Measurements from ENCODE around the gene P4HB.

Gene P4HB

DNA sequence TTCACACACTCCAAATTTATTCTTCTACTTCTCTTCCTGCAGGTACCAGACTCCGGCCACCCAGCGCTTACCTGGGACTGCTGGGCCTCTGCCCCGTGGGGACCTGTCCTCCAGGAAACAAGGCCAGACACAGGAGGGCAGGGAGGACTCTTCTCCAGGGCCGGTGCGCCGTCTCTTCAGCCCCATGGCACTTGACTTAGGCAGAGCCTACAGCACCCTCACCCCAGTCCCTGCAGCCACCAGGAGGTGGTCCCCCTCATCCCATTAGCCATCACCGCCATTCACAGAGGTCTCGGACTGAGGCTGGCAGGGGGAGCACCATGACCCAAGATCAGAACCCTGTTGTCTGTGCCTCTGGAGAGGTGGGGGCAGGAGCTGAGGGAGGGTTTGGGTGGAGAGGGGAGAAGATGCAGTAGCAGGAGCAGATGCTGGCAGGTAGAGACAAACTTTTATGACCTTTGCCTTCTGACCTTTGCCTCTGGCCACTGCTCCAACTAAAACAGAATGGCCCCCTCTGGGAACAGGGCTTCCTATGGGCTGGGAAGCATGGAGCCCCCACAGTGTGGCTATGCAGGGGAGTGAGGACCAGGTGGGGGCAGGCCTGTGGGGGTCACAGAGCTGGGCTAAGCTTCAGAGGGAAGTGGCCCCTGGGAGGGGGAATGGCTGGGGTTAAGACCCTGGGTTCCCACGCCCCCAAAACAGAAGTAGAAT is 58.1 kb downstream of the P4HB start:
- no peak for DNase-seq (ENCODE audit: extremely low spot score)
- POLR2A ChIA-PET, result interaction anchor here (0.6 kb wide), 1 partner anchor 70 kb away, joined by 3 read pairs; no protein-coding TSS in a partner anchor
- no peak for TF ChIP-seq LEF1 (IDR thresholded peaks at IDR 0.05; ENCODE audit: borderline replicate concordance)
- TF ChIP-seq NFRKB (IDR thresholded peaks at IDR 0.05), result no peak
- TF ChIP-seq SUZ12 (IDR thresholded peaks at IDR 0.05), result no peak
- no peak for TF ChIP-seq L3MBTL2 (conservative IDR thresholded peaks at IDR 0.05)
- TF ChIP-seq BHLHE40 (IDR thresholded peaks at IDR 0.05; ENCODE audit: borderline replicate concordance), result no peak
- TF ChIP-seq, protein P1, sequence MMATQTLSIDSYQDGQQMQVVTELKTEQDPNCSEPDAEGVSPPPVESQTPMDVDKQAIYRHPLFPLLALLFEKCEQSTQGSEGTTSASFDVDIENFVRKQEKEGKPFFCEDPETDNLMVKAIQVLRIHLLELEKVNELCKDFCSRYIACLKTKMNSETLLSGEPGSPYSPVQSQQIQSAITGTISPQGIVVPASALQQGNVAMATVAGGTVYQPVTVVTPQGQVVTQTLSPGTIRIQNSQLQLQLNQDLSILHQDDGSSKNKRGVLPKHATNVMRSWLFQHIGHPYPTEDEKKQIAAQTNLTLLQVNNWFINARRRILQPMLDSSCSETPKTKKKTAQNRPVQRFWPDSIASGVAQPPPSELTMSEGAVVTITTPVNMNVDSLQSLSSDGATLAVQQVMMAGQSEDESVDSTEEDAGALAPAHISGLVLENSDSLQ (IDR thresholded peaks at IDR 0.05), result no peak
- TF ChIP-seq ARNT (IDR thresholded peaks at IDR 0.05), result no peak
- CTCF ChIA-PET, result no interaction called here

DNA sequence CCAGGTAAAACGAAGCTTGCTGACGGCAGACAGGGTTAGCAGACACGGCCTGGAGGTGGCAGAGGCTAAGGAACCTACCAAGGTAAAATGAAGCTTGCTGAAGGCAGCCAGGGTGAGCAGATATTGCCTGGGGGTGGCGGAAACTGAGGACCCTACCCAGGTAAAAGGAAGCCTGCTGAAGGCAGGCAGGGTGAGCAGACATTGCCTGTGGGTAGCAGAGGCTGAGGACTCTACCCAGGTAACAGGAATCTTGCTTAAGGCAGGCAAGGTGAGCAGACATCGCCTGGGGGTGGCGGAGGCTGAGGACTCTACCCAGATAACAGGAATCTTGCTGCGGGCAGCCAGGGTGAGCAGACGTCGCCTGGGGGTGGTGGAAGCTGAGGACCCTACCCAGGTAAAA is 59.0 kb downstream of the P4HB start:
- no peak for DNase-seq (ENCODE audit: extremely low spot score)
- TF ChIP-seq LEF1 (IDR thresholded peaks at IDR 0.05; ENCODE audit: borderline replicate concordance), result no peak
- TF ChIP-seq, protein P1 (IDR thresholded peaks at IDR 0.05), result no peak
- no peak for TF ChIP-seq SUZ12 (IDR thresholded peaks at IDR 0.05)
- no peak for TF ChIP-seq HDGF (IDR thresholded peaks at IDR 0.05; ENCODE audit: borderline replicate concordance)
- no peak for TF ChIP-seq SP1 (IDR thresholded peaks at IDR 0.05)
- CTCF ChIA-PET, result no interaction called here
- POLR2A ChIA-PET, result no interaction called here

DNA sequence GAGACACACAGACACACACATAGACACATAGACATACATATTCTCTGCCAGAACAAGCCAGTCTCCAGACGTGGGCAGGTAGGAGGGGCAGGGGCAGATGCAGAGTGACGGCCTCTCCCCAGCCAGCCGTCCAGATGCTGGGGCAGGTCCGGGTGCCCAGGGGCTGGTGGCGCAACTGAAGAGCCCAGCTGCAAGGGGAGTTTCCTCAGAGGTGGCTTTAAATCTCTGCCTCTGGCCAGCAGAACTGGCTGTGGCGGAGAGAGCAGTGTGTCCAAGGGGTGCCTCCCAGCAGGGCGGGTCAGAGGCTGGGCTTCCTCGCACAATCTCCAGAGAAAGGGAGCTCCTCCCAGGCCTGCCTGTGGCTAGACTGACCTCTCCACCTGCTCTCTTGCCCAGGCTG is 65.8 kb downstream of the P4HB start:
- TF ChIP-seq SP1 (IDR thresholded peaks at IDR 0.05), result no peak
- TF ChIP-seq HDGF (IDR thresholded peaks at IDR 0.05; ENCODE audit: borderline replicate concordance), result no peak
- TF ChIP-seq L3MBTL2 (conservative IDR thresholded peaks at IDR 0.05), result no peak
- no peak for TF ChIP-seq NFRKB (IDR thresholded peaks at IDR 0.05)
- TF ChIP-seq ARNT (IDR thresholded peaks at IDR 0.05), result no peak
- no peak for TF ChIP-seq CTBP1 (IDR thresholded peaks at IDR 0.05; ENCODE audit: borderline replicate concordance)
- TF ChIP-seq ZNF384 (IDR thresholded peaks at IDR 0.05), result no peak
- TF ChIP-seq FOXA1 (IDR thresholded peaks at IDR 0.05), result no peak
- TF ChIP-seq FOXM1 (IDR thresholded peaks at IDR 0.05; ENCODE audit: borderline replicate concordance), result no peak
- no peak for TF ChIP-seq BHLHE40 (IDR thresholded peaks at IDR 0.05; ENCODE audit: borderline replicate concordance)
- TF ChIP-seq, protein P1 (IDR thresholded peaks at IDR 0.05), result no peak
- TF ChIP-seq SUZ12 (IDR thresholded peaks at IDR 0.05), result no peak
- no peak for TF ChIP-seq ELF4 (IDR thresholded peaks at IDR 0.05)
- DNase-seq (ENCODE audit: extremely low spot score), result no peak
- POLR2A ChIA-PET, result interaction anchor here (0.8 to 0.9 kb wide), 2 partner anchors 59 to 143 kb away, joined by 3 to 4 read pairs; no protein-coding TSS in a partner anchor
- CTCF ChIA-PET, result no interaction called here

DNA sequence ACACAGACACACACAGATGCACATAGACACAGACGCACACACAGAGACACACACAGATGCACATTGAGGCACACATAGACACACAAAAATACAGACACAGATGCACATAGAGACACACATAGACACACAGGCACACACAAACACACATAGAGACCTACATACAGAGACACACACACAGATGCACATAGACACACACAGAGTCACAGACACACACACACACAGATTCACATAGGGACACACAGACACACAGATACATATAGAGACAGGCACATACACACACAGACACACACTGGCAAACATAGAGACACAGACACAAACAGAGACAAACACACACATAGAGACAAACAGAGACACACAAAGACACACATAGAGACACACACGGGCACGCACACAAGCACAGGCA is 66.3 kb downstream of the P4HB start:
- CTCF ChIA-PET, result no interaction called here
- DNase-seq (ENCODE audit: extremely low spot score), result no peak
- POLR2A ChIA-PET, result no interaction called here
- no peak for TF ChIP-seq FOXK2 (IDR thresholded peaks at IDR 0.05)
- TF ChIP-seq SP1 (IDR thresholded peaks at IDR 0.05), result no peak
- TF ChIP-seq ZNF384 (IDR thresholded peaks at IDR 0.05), result no peak
- TF ChIP-seq, protein P1 (IDR thresholded peaks at IDR 0.05), result no peak
- TF ChIP-seq TARDBP (IDR thresholded peaks at IDR 0.05), result no peak
- no peak for TF ChIP-seq NFRKB (IDR thresholded peaks at IDR 0.05)
- TF ChIP-seq HDGF (IDR thresholded peaks at IDR 0.05; ENCODE audit: borderline replicate concordance), result no peak
- no peak for TF ChIP-seq BHLHE40 (IDR thresholded peaks at IDR 0.05; ENCODE audit: borderline replicate concordance)
- TF ChIP-seq CTBP1 (IDR thresholded peaks at IDR 0.05; ENCODE audit: borderline replicate concordance), result no peak
- TF ChIP-seq ELF4 (IDR thresholded peaks at IDR 0.05), result no peak
- no peak for TF ChIP-seq FOXM1 (IDR thresholded peaks at IDR 0.05; ENCODE audit: borderline replicate concordance)
- no peak for TF ChIP-seq SUZ12 (IDR thresholded peaks at IDR 0.05)
